Body of pancreas (tissue), 4 donors: ENCODE measurements around the gene SCAF8. TPM values are rescaled to one million over a fixed set of nuclear protein-coding genes. Genes with fewer than 3 reads are reported as not detected.

ENCODE experiments used
- ATAC-seq: fragments of 150-250 bp; one replicate; pipeline ENCODE4 v1.9.1; 2016
- DNase-seq, 4 donors: peaks; one replicate each; pipeline ENCODE4 v3.0.0-alpha.2; 2019
- H3K27ac ChIP-seq, 4 donors: fragments of 200-600 bp; sonication (generic); 1 replicate in 3 of 4; 2 replicates in 1 of 4; pipeline versions ENCODE4 v1.5.1 to v1.6.1; 2016 to 2019; ENCODE audit warnings: mild to moderate bottlenecking in 1 of 4, mixed read lengths in 1 of 4, moderate library complexity in 1 of 4
- H3K27me3 ChIP-seq, 2 donors: fragments of 200-600 bp; sonication (generic); one replicate each; pipeline ENCODE4 v1.6.0; 2016; ENCODE audit warnings: mild to moderate bottlenecking in 1 of 2
- H3K36me3 ChIP-seq, 2 donors: fragments of 200-600 bp; sonication (generic); replicated peaks in 1 of 2; 2 replicates each; pipeline ENCODE4 v1.5.1; 2016; ENCODE audit warnings: low read depth in 2 of 2; ENCODE audit not compliant: insufficient read depth in 1 of 2
- H3K4me1 ChIP-seq: fragments of 200-600 bp; sonication (generic); one replicate; pipeline ENCODE4 v1.6.0; 2016
- H3K4me3 ChIP-seq, 2 donors: fragments of 200-600 bp; sonication (generic); 1 replicate in 1 of 2; 2 replicates in 1 of 2; pipeline ENCODE4 v1.5.1; 2016 to 2019
- H3K9me3 ChIP-seq, 3 donors: fragments of 200-600 bp; sonication (generic); 1 replicate in 2 of 3; 2 replicates in 1 of 3; pipeline ENCODE4 v1.5.1; 2016
- POLR2A ChIP-seq, 3 donors: fragments of 450-650 bp; IDR thresholded peaks; one replicate each; pipeline ENCODE4 v1.6.1; 2016; ENCODE audit warnings: antibody characterized with exemption in 3 of 3, mild to moderate bottlenecking in 2 of 3
- WGBS, 2 donors: methylation state at CpG; one replicate each; pipeline ENCODE4 v1.1.5; 2017; 5-methylcytosine and 5-hydroxymethylcytosine counted together
- intact Hi-C: fragments of 100-400 bp; cut with DNase I; formaldehyde crosslinking; loops from one replicate; pipeline ENCODE4 v1.15.1; 2023
- total RNA-seq, 2 donors: library from RNA; depleted of rRNA; stranded (reverse); fragments of >200 nt; gene quantifications; one replicate each; pipeline ENCODE4 v1.1.0, GENCODE V29; 2016
- TF ChIP-seq, protein P1 (sequence below), 7 experiments: fragments of 450-650 bp in 4 of 7; fragments of 200-600 bp in 3 of 7; sonication (generic) in 3 of 7; IDR thresholded peaks; one replicate each; pipeline ENCODE4 v1.5.1; 2016 to 2019; ENCODE audit warnings: antibody characterized with exemption in 7 of 7

Gene SCAF8
- total RNA-seq, 2 donors from 2014 or later = 23.6 to 24.1 TPM

DNA sequence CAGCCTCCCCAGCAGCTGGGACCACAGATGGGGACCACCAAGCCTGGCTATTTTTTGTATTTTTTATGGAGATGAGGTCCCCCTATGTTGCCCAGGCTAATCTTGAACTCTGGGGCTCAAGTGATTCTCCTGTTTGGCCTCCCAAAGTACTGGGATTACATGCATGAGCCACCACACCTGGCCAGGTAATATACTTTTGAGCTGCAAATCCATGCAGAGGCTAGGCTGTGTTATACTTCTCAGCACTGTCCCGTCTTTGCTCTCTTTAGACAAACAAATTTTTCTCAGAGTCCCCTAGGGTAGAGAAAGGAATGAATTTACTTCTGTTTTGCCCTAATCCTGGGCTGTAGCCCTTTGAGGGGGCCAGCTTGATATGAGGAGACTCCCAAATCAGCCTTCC is 13.4 kb upstream of the SCAF8 start:
- Histone ChIP-seq H3K9me3 (no peaks in the 10 kb centered on the region), H3K4me3 (no peak overlapping the region), H3K4me1 (no peaks in the 10 kb centered on the region), H3K27ac (no peak overlapping the region), H3K36me3 (no peaks in the 10 kb centered on the region), H3K27me3 (no peaks in the 10 kb centered on the region)
- DNase-seq (no peak), ATAC-seq (no peak)
- intact Hi-C loops = no loop called here
- 85 to 95% methylated on average over 1 of the region's 1 CpG for WGBS, 2 donors
- TF ChIP-seq, protein P1, sequence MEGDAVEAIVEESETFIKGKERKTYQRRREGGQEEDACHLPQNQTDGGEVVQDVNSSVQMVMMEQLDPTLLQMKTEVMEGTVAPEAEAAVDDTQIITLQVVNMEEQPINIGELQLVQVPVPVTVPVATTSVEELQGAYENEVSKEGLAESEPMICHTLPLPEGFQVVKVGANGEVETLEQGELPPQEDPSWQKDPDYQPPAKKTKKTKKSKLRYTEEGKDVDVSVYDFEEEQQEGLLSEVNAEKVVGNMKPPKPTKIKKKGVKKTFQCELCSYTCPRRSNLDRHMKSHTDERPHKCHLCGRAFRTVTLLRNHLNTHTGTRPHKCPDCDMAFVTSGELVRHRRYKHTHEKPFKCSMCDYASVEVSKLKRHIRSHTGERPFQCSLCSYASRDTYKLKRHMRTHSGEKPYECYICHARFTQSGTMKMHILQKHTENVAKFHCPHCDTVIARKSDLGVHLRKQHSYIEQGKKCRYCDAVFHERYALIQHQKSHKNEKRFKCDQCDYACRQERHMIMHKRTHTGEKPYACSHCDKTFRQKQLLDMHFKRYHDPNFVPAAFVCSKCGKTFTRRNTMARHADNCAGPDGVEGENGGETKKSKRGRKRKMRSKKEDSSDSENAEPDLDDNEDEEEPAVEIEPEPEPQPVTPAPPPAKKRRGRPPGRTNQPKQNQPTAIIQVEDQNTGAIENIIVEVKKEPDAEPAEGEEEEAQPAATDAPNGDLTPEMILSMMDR (IDR thresholded peaks at IDR 0.05) = no peak
- no peak for TF ChIP-seq POLR2A (IDR thresholded peaks at IDR 0.05)

DNA sequence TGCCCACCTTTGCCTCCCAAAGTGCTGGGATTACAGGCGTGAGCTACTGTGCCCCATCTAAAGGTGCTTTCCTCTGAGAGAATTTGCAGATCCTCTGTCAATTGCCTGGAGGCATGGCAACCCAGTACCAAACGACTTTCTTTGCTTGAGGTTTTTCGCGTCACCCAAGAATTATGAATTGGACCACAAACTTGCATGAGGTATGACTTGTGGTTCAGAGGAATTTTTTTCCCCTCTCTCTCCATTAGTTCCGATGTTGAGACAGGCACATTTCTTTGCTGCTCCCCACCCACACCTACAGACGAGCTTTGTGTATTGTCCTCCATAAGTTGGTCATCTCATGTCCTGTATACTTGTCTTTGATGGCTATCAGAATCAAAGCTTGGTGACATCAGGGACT is 11.8 kb upstream of the SCAF8 start:
- WGBS, 2 donors = 69 to 89% methylated on average over 6 of the region's 6 CpGs

DNA sequence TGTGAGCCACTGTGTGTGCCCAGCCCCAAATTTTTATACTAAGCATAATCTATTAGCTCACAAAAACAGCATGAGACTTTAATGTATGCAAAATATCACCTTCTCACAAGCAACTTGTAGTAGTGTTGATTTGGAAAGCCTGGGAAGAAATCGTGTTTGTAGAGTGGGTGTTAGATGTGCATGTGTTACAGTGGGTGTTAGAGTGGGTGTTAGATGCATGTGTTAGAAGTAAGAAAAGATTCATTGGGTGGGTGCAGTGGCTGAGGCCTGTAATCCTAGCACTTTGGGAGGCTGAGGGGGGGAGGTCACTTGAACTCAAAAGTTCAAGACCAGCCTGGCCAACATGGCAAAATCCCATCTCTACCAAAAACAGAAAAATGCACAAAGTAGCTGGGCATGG is 6.3 kb upstream of the SCAF8 start:
- DNase-seq (no peak), ATAC-seq (no peak)
- no peak overlapping the region for H3K4me3 ChIP-seq
- H3K27ac ChIP-seq = no peak overlapping the region
- intact Hi-C loops = no loop called here
- no peaks in the 10 kb centered on the region for H3K4me1 ChIP-seq
- no peaks in the 10 kb centered on the region for H3K36me3 ChIP-seq
- no peaks in the 10 kb centered on the region for H3K9me3 ChIP-seq
- TF ChIP-seq, protein P1 (IDR thresholded peaks at IDR 0.05) = no peak
- no peak for TF ChIP-seq POLR2A (IDR thresholded peaks at IDR 0.05)
- H3K27me3 ChIP-seq = no peaks in the 10 kb centered on the region
- 56 to 81% methylated on average over 1 of the region's 1 CpG for WGBS, 2 donors

More for the DNA sequence above, 11.8 kb upstream of the SCAF8 start:
- ATAC-seq (no peak), DNase-seq (no peak)
- no peaks in the 10 kb centered on the region for H3K36me3 ChIP-seq
- intact Hi-C loops = no loop called here
- no peaks in the 10 kb centered on the region for H3K4me1 ChIP-seq
- no peak for TF ChIP-seq POLR2A (IDR thresholded peaks at IDR 0.05)
- TF ChIP-seq, protein P1 (IDR thresholded peaks at IDR 0.05) = no peak
- no peak overlapping the region for H3K4me3 ChIP-seq
- H3K27ac ChIP-seq = no peak overlapping the region
- H3K9me3 ChIP-seq = no peaks in the 10 kb centered on the region
- H3K27me3 ChIP-seq = no peaks in the 10 kb centered on the region

DNA sequence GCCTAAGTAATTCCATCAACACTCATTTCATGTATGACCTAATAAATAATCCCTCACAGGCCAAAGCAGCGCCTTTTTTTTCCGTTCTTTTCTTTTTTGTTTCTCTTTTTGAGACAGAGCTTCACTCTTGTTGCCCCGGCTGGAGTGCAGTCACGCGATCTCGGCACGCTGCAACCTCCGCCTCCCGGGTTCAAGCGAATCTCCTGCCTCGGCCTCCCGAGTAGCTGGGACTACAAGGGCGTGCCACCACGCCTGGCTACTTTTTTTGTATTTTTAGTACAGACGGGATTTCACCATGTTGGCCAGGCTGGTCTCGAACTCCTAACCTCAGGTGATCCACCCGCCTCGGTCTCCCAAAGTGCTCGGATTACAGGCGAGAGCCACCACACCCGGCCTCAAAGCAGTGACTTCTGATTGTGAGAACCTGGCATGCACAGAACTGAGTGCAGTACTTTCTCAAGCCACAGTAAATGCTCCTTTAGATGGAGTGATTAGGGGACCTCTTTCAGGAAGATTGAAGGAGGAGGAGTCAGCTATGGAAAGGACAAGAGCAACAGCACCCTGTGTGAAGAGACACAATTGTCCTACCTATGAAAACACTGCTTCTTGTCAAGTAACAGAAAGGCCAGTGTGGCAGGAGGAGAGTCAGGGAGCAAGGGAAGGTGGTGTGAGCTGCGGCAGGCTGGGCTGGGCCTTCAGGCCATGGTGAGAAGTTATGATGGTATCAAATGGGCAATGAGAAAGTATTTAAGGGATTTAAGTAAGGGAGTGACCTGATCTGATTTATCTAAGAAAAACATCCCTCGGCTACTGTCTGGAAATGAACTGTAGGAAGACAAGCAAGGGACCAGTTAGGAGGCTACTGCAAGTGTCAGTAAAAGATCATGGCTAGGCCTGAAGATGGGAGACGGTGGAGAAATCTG is 1.7 kb upstream of the SCAF8 start:
- H3K36me3 ChIP-seq = no peaks in the 10 kb centered on the region
- no peak overlapping the region for H3K4me3 ChIP-seq
- TF ChIP-seq, protein P1 (IDR thresholded peaks at IDR 0.05) = no peak
- no peak for TF ChIP-seq POLR2A (IDR thresholded peaks at IDR 0.05)
- no peaks in the 10 kb centered on the region for H3K9me3 ChIP-seq
- DNase-seq = no peak
- H3K27me3 ChIP-seq = no peaks in the 10 kb centered on the region
- no peak for ATAC-seq
- peaks cover 27% of the 10 kb centered on the region for H3K4me1 ChIP-seq
- H3K27ac ChIP-seq = peak overlapping the region in 1 of 4 donors; percentile 100
- intact Hi-C loops = no loop called here
- 89 to 93% methylated on average over 24 of the region's 24 CpGs for WGBS, 2 donors
